HepG2 (cell line): Measurements from ENCODE around the gene JAG1. TPM values are rescaled to one million over a fixed set of nuclear protein-coding genes. Genes with fewer than 3 reads are reported as not detected.
A peak's percentile ranks its signal among the peaks of the same experiment; 100 is the strongest.

ENCODE experiments used
- ATF1 ChIP-seq: IDR thresholded peaks from 2 replicates; pipeline ENCODE4 v1.6.1; 2016; ENCODE audit warnings: mild to moderate bottlenecking, control low read depth
- ERF ChIP-seq: IDR thresholded peaks from 2 replicates; pipeline ENCODE4 v1.6.1; 2018; ENCODE audit warnings: missing biosample characterization, missing genetic modification reagents
- FLYWCH1 ChIP-seq: sonication (generic); formaldehyde crosslinking; IDR thresholded peaks from 2 replicates; pipeline ENCODE4 v1.8.1; 2023; ENCODE audit warnings: mild to moderate bottlenecking, missing genetic modification reagents
- FOSL1 ChIP-seq: sonication (generic); formaldehyde crosslinking; IDR thresholded peaks from 2 replicates; pipeline ENCODE4 v1.9.0; 2021; ENCODE audit warnings: missing genetic modification reagents, borderline replicate concordance
- GMEB2 ChIP-seq: IDR thresholded peaks from 2 replicates; pipeline ENCODE4 v1.6.1; 2016; ENCODE audit warnings: missing biosample characterization, missing genetic modification reagents, low read depth
- HMG20B ChIP-seq: conservative IDR thresholded peaks from 2 replicates; pipeline ENCODE4 v1.6.1; 2016; ENCODE audit warnings: missing genetic modification reagents, missing compliant biosample characterization
- HMGA1 ChIP-seq: sonication (generic); formaldehyde crosslinking; conservative IDR thresholded peaks from 2 replicates; pipeline ENCODE4 v1.4.0; 2020; ENCODE audit warnings: missing genetic modification reagents
- KDM5A ChIP-seq: fragments of 200-600 bp; sonication (generic); IDR thresholded peaks from 2 replicates; pipeline ENCODE4 v1.7.0; 2018; ENCODE audit warnings: antibody characterized with exemption, mild to moderate bottlenecking, low read length, borderline replicate concordance
- MIER3 ChIP-seq: IDR thresholded peaks from 2 replicates; pipeline ENCODE4 v1.6.1; 2016; ENCODE audit warnings: missing compliant biosample characterization, borderline replicate concordance
- MXD3 ChIP-seq: IDR thresholded peaks from 2 replicates; pipeline ENCODE4 v1.6.1; 2016; ENCODE audit warnings: mild to moderate bottlenecking, missing biosample characterization, missing genetic modification reagents
- RARG ChIP-seq: sonication (generic); formaldehyde crosslinking; IDR thresholded peaks from 2 replicates; pipeline ENCODE4 v1.4.0; 2020; ENCODE audit warnings: low read depth, mild to moderate bottlenecking, missing genetic modification reagents
- SSRP1 ChIP-seq: IDR thresholded peaks from 2 replicates; pipeline ENCODE4 v1.6.1; 2016; ENCODE audit warnings: control low read depth
- ZNF276 ChIP-seq: sonication (generic); formaldehyde crosslinking; IDR thresholded peaks from 2 replicates; pipeline ENCODE4 v1.4.0; 2020; ENCODE audit warnings: mild to moderate bottlenecking, low read depth, missing genetic modification reagents
- ZNF432 ChIP-seq: sonication (generic); formaldehyde crosslinking; IDR thresholded peaks from 2 replicates; pipeline ENCODE4 v1.5.0; 2020; ENCODE audit warnings: missing genetic modification reagents, mild to moderate bottlenecking, borderline replicate concordance
- ZNF629 ChIP-seq: sonication (generic); formaldehyde crosslinking; conservative IDR thresholded peaks from 2 replicates; pipeline ENCODE4 v1.5.0; 2020; ENCODE audit warnings: missing genetic modification reagents
- ZNF709 ChIP-seq: sonication (generic); formaldehyde crosslinking; IDR thresholded peaks from 2 replicates; pipeline ENCODE4 v1.5.0; 2020; ENCODE audit warnings: mild to moderate bottlenecking, missing genetic modification reagents
- ZNF768 ChIP-seq: sonication (generic); formaldehyde crosslinking; IDR thresholded peaks from 2 replicates; pipeline ENCODE4 v1.4.0; 2020; ENCODE audit warnings: missing genetic modification reagents
- ZNF883 ChIP-seq: sonication (generic); formaldehyde crosslinking; IDR thresholded peaks from 2 replicates; pipeline ENCODE4 v1.5.1; 2020; ENCODE audit warnings: mild to moderate bottlenecking, missing genetic modification reagents; ENCODE audit errors: not compliant biosample characterization
- ZSCAN12 ChIP-seq: sonication (generic); formaldehyde crosslinking; IDR thresholded peaks from 2 replicates; pipeline ENCODE4 v1.9.0; 2021; ENCODE audit warnings: mild to moderate bottlenecking, missing genetic modification reagents
- polyA plus RNA-seq, 8 experiments: library from polyadenylated mRNA; depleted of rRNA in 3 of 8; stranded (reverse) in 7 of 8; unstranded in 1 of 8; fragments of >200 nt; fragmentation: Illumina TruSeq in 4 of 8; extraction: Trizol in 4 of 8; gene quantifications; 2 replicates each; pipeline versions ENCODE4 v1.2.1 to v1.2.3, GENCODE V29; 2011 to 2016; ENCODE audit warnings: low read depth in 4 of 8, missing spikeins in 1 of 8, mixed read lengths in 1 of 8; ENCODE audit not compliant: insufficient read depth in 1 of 8
- total RNA-seq, 5 experiments: library from RNA; depleted of rRNA; stranded (reverse); fragments of >200 nt; fragmentation: Illumina TruSeq; extraction: Trizol; gene quantifications; 2 replicates each; pipeline ENCODE4 v1.2.3, GENCODE V29; 2016; ENCODE audit warnings: low read depth in 1 of 5
- TF ChIP-seq, protein P1 (sequence below): sonication (generic); formaldehyde crosslinking; IDR thresholded peaks from 2 replicates; pipeline ENCODE4 v1.8.0; 2022; ENCODE audit warnings: mild to moderate bottlenecking, missing genetic modification reagents, moderate library complexity
- TF ChIP-seq, protein P2 (sequence below): IDR thresholded peaks from 2 replicates; pipeline ENCODE4 v1.6.1; 2012; ENCODE audit warnings: low read depth, low read length, improper control_type of control experiment

The JAG1 gene
- total and polyA plus RNA-seq, 2 of the 13 experiments (the other 11 are each of a cell fraction or from before 2014, with no cell fraction given) = 47.1 to 56.3 TPM

DNA sequence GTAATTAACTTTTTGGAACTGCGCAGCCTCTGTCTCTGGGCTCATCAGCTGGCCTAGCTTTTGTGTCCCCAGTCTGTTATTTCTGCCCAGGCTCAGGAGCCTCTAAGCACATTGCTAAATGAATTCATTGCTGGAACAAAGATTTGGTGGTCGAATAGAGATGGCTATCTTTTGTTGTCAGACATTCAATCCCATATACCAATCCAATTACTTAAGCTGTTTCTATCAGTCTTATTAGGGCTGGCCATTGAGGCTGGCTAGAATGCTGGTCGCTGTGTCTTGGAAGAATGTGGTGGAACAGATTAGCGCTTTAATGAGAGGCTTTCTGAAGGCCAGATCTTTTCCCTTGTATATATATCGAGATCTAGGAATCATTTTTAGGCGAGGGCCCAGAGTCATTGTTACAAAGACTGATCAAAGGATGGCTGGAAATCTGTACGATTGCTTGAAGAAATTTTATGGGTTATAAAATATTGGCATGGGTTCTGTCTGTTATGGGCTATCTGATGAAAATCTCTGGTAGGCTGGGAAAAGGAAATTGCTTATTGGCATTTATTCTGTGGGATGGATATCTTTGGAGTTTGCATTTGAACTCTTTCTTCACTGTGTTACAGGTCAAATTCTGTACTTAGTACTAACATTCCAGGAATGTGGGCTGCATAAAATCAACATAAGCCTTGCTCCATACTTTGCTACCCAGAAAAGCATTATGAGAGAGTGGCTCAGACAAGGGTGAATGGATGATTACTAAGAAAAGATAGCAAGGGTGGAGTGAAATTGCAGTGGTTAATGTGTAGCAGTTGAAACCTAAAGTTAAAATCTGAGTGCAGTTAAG, 34.8 kb upstream of the JAG1 start (continued):
- TF ChIP-seq ZNF276 (CRISPR knock-in tag) (no peak), HMG20B (peak; percentile 94), ERF (CRISPR knock-in tag) (peak; percentile 90), ZNF432 (CRISPR knock-in tag) (no peak), ZNF629 (CRISPR knock-in tag) (no peak; the same call in 1 of the 2 replicates), RARG (CRISPR knock-in tag) (no peak), ZNF768 (CRISPR knock-in tag) (no peak), GMEB2 (no peak), ZSCAN12 (CRISPR knock-in tag) (no peak), SSRP1 (CRISPR knock-in tag) (no peak), ZNF709 (CRISPR knock-in tag) (no peak), ZNF883 (CRISPR knock-in tag) (no peak), HMGA1 (CRISPR knock-in tag) (no peak), MIER3 (peak; percentile 95; the same call in 1 of the 2 replicates), FOSL1 (CRISPR knock-in tag) (no peak; the same call in 1 of the 2 replicates), ATF1 (CRISPR knock-in tag) (peak; percentile 65; the same call in 1 of the 2 replicates), MXD3 (CRISPR knock-in tag) (no peak), KDM5A (no peak), FLYWCH1 (CRISPR knock-in tag) (no peak)
- TF ChIP-seq, protein P1, sequence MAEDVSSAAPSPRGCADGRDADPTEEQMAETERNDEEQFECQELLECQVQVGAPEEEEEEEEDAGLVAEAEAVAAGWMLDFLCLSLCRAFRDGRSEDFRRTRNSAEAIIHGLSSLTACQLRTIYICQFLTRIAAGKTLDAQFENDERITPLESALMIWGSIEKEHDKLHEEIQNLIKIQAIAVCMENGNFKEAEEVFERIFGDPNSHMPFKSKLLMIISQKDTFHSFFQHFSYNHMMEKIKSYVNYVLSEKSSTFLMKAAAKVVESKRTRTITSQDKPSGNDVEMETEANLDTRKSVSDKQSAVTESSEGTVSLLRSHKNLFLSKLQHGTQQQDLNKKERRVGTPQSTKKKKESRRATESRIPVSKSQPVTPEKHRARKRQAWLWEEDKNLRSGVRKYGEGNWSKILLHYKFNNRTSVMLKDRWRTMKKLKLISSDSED = no peak
- TF ChIP-seq, protein P2, sequence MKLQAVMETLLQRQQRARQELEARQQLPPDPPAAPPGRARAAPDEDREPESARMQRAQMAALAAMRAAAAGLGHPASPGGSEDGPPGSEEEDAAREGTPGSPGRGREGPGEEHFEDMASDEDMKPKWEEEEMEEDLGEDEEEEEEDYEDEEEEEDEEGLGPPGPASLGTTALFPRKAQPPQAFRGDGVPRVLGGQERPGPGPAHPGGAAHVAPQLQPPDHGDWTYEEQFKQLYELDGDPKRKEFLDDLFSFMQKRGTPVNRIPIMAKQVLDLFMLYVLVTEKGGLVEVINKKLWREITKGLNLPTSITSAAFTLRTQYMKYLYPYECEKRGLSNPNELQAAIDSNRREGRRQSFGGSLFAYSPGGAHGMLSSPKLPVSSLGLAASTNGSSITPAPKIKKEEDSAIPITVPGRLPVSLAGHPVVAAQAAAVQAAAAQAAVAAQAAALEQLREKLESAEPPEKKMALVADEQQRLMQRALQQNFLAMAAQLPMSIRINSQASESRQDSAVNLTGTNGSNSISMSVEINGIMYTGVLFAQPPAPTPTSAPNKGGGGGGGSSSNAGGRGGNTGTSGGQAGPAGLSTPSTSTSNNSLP = peak; percentile 99
